HG03060 (cell line): ENCODE results near the gene PUSL1.

Experiments
- ATAC-seq: cut with Tn5 transposase; IDR thresholded peaks from one replicate; pipeline ENCODE4 v1.9.1; 2021; ENCODE audit warnings: low read depth, moderate number of reproducible peaks; ENCODE audit not compliant: unreplicated experiment

Gene PUSL1

DNA sequence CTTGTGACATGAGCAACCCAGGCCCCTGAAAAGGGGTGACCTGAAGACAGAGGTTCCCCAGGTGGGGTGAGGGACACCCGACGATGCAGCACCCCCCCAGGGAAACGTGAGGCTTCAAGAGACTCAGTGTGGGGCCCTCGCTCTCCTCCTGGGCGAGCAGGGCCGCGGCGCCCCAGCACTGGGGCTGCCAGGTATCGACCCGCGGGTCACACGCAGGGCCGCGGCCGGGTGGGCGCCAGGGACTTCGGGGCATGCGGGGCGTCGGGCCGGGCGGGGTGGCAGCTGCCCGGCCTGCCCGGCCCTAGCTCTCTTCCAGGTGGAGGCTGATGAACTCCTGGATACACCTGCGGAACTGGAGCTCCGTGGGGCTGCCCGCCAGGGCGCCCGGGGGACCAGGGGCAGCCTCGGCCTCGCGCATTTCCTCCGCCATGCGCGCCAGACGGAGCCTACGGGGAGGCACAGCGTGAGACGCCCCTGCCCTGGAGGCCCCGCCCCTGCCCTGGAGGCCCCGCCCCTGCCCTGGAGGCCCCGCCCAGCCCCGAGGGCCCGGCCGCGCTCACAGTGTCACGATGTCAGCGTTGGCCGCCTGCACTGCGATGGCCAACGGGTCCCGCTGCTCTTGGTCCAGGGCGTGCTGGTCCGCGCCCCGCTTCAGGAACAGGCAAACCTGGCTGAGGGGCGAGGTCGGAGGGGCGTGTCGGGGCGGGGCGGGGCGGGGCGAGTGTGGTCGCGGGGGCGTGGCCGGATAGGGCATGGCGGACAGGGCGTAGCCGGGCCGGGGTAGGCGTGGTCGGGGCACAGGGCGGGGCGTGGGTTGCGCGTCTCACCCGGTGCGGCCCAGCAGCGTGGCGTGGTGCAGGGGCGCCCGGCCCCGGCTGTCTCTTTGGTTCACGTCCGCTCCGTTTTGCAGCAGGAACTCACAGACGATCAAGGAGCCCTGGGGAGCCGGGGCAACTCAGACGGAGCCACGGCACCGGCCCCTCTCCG lies 14.8 kb upstream of the PUSL1 start:
- ATAC-seq: no peak

- ATAC-seq: no peak
Observed at GRCh38 chr1:1294250-1294890, 14.0 kb upstream of the PUSL1 start.

DNA sequence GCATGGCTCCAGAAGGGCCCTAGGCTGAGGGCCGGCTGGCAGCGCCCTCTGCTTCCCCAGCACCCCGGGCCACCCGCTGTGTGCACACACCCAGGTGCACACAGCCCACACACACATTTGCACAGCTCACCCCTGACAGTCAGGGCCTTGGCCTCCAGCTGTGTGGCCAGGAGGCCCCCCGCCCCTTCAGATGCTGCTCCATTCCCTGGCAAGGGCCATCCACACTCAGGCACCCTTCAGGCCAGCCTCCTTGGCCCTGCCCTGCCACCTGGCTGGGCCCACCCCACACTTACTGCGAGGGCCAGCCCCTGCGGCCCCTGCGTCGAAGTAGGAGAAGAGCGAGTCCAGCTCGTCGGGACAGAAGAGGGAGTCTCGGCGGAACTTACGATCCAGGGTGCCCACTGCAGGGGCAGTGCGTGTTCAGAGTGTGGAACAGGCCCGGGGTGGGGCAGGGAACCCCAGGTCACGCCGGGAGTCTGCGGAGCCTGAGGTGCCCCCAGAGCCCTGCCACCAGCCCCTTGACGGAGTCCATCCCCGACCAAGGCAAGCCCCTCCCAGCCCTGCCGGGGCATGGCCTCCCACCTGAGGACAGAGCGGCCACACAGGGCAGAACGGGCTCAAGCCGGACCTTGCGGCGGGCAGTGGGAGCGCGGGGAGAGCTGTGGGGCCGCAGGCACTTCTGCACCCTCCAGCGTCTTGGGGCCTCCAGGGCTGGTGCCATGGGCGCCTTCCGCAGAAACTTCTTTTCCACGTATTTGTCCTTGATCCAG lies 13.1 kb upstream of the PUSL1 start:
- ATAC-seq: no peak

GRCh38 chr1:1296070-1297061 lies 12.0 kb upstream of the PUSL1 start:
- ATAC-seq: no peak

DNA sequence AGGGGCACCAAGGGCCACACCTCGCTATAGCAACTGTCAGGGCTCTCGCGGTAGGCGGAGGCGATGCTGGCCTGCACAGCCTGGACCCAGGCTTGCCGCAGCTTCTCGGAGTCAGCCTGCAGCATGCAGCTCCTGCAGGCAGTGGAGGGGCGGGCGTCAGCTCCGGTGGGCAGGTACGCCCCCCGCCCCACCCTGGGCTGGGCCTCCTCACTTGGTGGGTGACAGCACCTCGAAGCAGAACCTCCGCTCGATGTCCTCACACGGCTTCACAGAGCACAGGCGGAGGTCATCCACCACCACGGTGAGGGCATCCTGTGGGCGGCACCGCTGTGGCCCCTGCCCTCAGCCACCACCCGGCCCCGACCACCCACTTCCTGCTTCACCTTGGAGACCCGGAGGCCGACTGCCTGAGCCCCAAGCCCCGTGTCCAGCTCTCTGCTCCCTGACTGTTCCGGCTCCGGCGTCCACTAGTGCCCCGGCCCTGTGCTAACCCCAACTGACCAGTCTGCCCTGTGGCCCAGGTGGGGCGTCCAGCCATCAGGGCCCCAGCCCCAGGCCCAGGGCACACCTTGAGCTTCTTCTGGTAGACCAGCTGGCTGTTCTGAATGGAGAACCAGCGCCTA lies 10.5 kb upstream of the PUSL1 start:
- no peak for ATAC-seq

- ATAC-seq: no peak
Observed at GRCh38 chr1:1298861-1299685, 9.3 kb upstream of the PUSL1 start.

DNA sequence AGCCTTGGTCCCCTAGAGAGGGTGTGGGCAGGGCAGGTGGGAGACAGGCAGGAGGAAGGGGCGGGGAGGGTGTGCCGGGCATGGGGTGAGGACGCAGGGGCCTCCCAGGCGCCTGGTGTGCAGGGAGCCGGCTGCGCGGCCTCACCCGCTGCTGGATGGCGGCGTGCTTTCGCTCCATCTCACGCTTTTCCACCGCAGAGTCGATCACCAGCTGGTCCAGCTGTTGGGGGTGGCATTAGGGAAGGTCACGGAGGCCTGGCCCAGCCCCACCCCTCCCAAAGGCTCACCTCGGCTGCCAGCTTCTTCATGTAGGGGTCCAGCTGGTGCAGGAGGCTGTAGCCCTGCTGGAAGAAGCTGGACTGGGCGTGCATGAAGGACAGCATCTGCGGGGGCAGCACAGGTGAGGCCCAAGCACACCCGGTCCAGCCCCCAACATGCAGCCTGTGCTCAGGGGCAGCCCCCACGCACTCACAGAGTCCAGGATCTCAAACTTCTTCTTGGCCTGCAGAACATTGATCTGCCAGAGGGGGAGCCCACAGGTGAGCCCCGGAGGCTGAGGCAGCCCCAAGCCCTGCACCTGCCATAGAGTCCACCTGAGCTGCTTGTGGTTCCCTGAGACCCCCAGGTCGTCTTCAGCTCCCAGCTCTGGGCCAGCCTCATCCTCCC lies 8.6 kb upstream of the PUSL1 start:
- ATAC-seq: no peak

- no peak for ATAC-seq
Observed at GRCh38 chr1:1300352-1300739, 8.1 kb upstream of the PUSL1 start.

GRCh38 chr1:1302006-1302430 lies 6.4 kb upstream of the PUSL1 start:
- no peak for ATAC-seq

DNA sequence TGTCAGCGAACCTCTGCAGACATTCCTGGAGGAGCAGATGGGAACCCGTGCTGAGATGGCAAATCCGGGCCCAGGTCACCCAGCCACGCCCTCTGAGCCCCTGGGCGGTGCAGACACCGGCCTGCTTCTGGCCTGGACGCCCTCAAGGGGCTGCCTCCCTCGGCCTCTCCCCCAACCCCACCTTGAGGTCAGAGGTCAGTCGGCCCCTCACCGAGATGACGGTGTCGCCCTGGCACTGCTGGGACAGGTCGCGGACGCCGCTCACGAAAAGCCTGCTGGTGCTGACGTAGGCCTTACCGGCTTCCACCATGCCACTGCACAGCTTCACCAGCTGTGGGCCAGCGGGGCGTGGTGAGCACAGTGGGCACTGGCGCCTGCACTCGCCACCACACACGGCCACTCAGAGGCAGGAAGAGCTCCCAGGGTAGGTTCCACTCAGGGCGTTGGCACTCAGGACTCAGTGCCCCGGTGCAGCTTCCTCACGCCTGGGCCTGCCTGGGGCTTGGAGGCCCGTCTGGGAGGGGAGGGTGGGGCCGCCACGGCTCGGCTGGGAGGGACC lies 5.4 kb upstream of the PUSL1 start:
- no peak for ATAC-seq

DNA sequence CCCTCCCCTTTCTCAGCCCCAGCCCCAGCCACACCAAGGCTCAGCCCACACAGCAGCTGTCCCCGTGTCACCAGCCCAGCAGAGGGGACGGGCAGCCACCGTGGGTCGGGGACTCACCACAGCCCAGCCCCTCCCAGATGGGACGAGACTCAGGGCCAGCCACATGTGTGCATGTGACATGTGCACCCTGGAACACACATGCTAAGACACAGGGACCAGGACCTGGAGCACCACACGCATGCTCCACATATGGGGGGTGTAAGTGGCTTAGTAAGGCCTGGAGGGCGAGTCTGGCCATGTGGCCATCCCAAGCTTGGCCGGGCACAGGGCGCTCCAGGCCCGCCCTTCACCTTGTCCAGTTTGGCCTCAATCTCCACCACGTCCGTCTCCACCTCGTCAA lies 4.7 kb upstream of the PUSL1 start:
- ATAC-seq: no peak

- no peak for ATAC-seq
Observed at GRCh38 chr1:1304331-1305299, 3.8 kb upstream of the PUSL1 start.

GRCh38 chr1:1305300-1306069 lies 2.9 kb upstream of the PUSL1 start:
- no peak for ATAC-seq

- ATAC-seq: no peak
Observed at GRCh38 chr1:1306070-1306660, 2.2 kb upstream of the PUSL1 start.

GRCh38 chr1:1306661-1307260 lies 1.6 kb upstream of the PUSL1 start:
- no peak for ATAC-seq
